ENCODE data around the gene SEPHS1.
"Not testable (repeated sequence)": the region's sequence is repeated elsewhere in the genome, so short reads cannot be mapped to it uniquely, and the experiment has no call there.

The SEPHS1 gene

GRCh38 chr10:13347500-13348156, 465 bp downstream of the SEPHS1 start:
- Mint-ChIP-seq H3K4me1 (ENCODE audit: low read depth) (peaks cover 45% of the 10 kb centered on the region), H3K9me3 (no peaks in the 10 kb centered on the region), H3K36me3 (ENCODE audit: low read depth) (peaks cover 19% of the 10 kb centered on the region), H3K27me3 (ENCODE audit: low read depth) (no peaks in the 10 kb centered on the region), H3K4me3 (no peak overlapping the region), H3K27ac (peak overlapping the region; percentile 71)
- DNase-seq (ENCODE audit: low spot score): peak; percentile 73

GRCh38 chr10:13347043-13347499, 1.0 kb downstream of the SEPHS1 start:
- H3K36me3 Mint-ChIP-seq (ENCODE audit: low read depth): peaks cover 19% of the 10 kb centered on the region
- peak overlapping the region; percentile 90 for H3K4me3 Mint-ChIP-seq
- peak overlapping the region; percentile 86 for H3K27ac Mint-ChIP-seq
- H3K9me3 Mint-ChIP-seq: no peaks in the 10 kb centered on the region
- H3K4me1 Mint-ChIP-seq (ENCODE audit: low read depth): peaks cover 41% of the 10 kb centered on the region
- H3K27me3 Mint-ChIP-seq (ENCODE audit: low read depth): no peaks in the 10 kb centered on the region
- no peak for DNase-seq (ENCODE audit: low spot score)

- Mint-ChIP-seq H3K9me3 (no peaks in the 10 kb centered on the region), H3K27me3 (ENCODE audit: low read depth) (no peaks in the 10 kb centered on the region), H3K4me3 (peak overlapping the region; percentile 90), H3K27ac (peak overlapping the region; percentile 86), H3K4me1 (ENCODE audit: low read depth) (peaks cover 35% of the 10 kb centered on the region), H3K36me3 (ENCODE audit: low read depth) (peaks cover 19% of the 10 kb centered on the region)
- no peak for DNase-seq (ENCODE audit: low spot score)
Measured at GRCh38 chr10:13346283-13347042, 1.6 kb downstream of the SEPHS1 start.

GRCh38 chr10:13340626-13341376, 7.3 kb downstream of the SEPHS1 start:
- no peak for DNase-seq (ENCODE audit: low spot score)
- Mint-ChIP-seq H3K4me1 (ENCODE audit: low read depth) (peaks cover 24% of the 10 kb centered on the region), H3K27ac (peak overlapping the region; percentile 61), H3K36me3 (ENCODE audit: low read depth) (peaks cover 41% of the 10 kb centered on the region), H3K4me3 (peak overlapping the region; percentile 57), H3K9me3 (no peaks in the 10 kb centered on the region), H3K27me3 (ENCODE audit: low read depth) (no peaks in the 10 kb centered on the region)

DNA sequence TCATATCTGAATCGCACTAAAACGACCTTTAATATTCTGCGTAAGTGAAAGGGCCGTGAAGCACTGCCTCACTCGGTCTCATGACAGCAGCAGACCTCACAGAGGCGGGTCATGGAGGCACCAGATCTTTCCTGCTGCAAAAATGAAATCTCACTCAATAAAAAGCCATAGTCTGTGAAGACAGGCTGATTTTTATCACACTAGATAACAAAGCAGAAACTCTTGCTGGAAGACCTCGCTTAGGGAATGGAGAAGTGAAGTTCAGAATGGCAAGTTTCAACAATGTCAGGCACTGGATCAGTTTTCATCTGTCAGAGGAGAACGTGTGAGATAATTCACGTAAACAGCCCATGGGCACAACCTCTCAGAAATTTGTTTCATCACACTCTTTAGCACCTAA, 8.0 kb downstream of the SEPHS1 start:
- Mint-ChIP-seq H3K27me3 (ENCODE audit: low read depth) (no peaks in the 10 kb centered on the region), H3K4me1 (ENCODE audit: low read depth) (peaks cover 20% of the 10 kb centered on the region), H3K27ac (peak overlapping the region; percentile 63), H3K4me3 (peak overlapping the region; percentile 57), H3K36me3 (ENCODE audit: low read depth) (peaks cover 37% of the 10 kb centered on the region), H3K9me3 (no peaks in the 10 kb centered on the region)
- DNase-seq (ENCODE audit: low spot score): no peak

GRCh38 chr10:13338390-13339110, 9.5 kb downstream of the SEPHS1 start:
- no peak overlapping the region for H3K27ac Mint-ChIP-seq
- no peak for DNase-seq (ENCODE audit: low spot score)
- H3K4me3 Mint-ChIP-seq: no peak overlapping the region
- H3K4me1 Mint-ChIP-seq (ENCODE audit: low read depth): peaks cover 18% of the 10 kb centered on the region
- H3K27me3 Mint-ChIP-seq (ENCODE audit: low read depth): no peaks in the 10 kb centered on the region
- H3K9me3 Mint-ChIP-seq: no peaks in the 10 kb centered on the region
- peaks cover 39% of the 10 kb centered on the region for H3K36me3 Mint-ChIP-seq (ENCODE audit: low read depth)

DNA sequence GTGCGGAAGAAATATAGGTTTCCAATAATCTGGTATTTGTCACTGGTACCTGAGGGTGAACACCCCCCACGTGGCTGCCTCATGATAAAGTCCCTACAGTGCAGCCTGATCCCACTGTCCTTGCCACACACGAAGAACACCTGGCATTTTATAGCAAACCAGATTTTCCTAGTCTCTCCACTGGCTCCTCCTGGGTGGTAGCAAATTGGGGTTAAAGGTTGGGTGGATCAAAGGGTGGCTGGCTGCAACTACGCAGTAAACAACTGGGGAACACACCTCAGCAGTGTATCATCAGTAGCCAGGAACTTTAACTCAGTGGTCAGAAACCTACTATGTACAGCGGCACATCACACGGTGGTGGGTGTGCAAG, 10.3 kb downstream of the SEPHS1 start:
- Mint-ChIP-seq H3K27me3 (ENCODE audit: low read depth) (no peaks in the 10 kb centered on the region), H3K36me3 (ENCODE audit: low read depth) (peaks cover 37% of the 10 kb centered on the region), H3K4me1 (ENCODE audit: low read depth) (peaks cover 18% of the 10 kb centered on the region), H3K9me3 (no peaks in the 10 kb centered on the region), H3K27ac (no peak overlapping the region), H3K4me3 (no peak overlapping the region)
- no peak for DNase-seq (ENCODE audit: low spot score)

DNA sequence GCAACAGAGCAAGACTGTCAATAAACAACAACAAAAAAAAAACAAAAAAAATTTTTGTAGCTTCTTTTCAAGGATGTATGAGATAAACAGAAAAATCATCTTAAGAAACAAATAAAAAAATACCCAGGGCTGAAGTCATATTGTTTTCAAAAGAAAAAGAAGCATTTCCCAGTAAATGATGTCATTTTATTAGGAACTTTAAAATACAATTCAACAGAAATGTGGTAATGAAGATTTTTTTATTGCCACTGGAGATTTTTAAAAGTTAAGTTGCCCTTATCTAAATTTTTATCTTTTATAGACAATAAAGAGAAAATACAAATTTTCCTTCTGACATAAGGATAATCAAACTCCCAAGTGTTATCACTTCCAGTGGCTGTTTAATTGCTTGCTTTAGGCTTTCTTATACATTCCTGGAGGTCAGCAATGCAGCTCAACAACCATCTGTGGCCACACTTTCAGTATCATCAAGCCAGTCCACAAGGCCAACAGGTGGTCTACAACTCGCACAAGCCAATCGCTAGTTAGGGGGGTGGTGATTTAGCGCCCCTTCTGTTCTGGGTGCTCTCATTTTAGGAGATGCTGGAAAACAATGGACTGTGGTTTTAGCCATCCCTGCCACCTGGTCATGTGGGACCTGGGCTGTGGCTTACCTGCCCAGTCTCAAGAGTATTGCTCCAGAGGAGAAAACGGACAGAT, 10.8 kb downstream of the SEPHS1 start:
- peaks cover 18% of the 10 kb centered on the region for H3K4me1 Mint-ChIP-seq (ENCODE audit: low read depth)
- H3K27ac Mint-ChIP-seq: no peak overlapping the region
- H3K4me3 Mint-ChIP-seq: no peak overlapping the region
- H3K27me3 Mint-ChIP-seq (ENCODE audit: low read depth): no peaks in the 10 kb centered on the region
- H3K9me3 Mint-ChIP-seq: no peaks in the 10 kb centered on the region
- no peak for DNase-seq (ENCODE audit: low spot score)
- H3K36me3 Mint-ChIP-seq (ENCODE audit: low read depth): peaks cover 40% of the 10 kb centered on the region

DNA sequence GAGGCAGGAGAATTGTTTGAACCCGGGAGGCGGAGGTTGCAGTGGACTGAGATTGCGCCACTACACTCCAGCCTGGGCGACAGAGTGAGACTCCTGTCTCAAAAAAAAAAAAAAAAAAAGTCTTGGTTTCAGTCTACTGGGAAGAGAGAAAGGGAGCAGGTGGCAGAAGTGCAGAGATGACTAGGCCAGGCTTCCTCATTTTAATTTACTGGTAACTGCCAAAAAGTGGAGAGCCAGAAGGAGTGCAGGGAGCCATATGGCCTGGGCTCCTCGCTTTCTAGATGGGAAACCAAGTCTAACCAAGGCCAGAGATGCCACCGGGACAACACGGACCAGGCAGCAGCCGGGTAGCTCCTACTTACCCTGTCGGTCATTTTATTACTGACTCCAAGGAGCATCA, 12.2 kb downstream of the SEPHS1 start:
- Mint-ChIP-seq H3K4me1 (ENCODE audit: low read depth) (peaks cover 16% of the 10 kb centered on the region), H3K36me3 (ENCODE audit: low read depth) (peaks cover 49% of the 10 kb centered on the region), H3K4me3 (no peak overlapping the region), H3K9me3 (no peaks in the 10 kb centered on the region), H3K27me3 (ENCODE audit: low read depth) (no peaks in the 10 kb centered on the region), H3K27ac (no peak overlapping the region)
- no peak for DNase-seq (ENCODE audit: low spot score)

DNA sequence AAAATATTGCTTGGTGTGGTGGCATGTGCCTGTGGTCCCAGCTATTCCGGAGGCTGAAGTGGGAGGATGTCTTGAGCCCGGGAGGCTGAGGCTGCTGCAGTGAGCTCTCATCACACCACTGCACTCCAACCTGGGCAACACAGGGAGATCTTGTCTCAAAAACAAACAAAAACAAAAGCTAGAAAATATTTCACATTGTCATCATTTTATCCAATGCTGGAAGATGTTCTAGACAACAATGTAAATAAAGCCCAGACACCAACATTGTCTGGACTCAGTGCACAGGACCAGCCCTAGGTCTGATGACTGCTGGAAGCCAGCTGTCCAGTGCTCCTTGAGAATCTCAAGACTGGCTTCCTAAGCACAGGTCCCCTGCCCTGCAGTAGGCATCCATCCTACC, 13.5 kb downstream of the SEPHS1 start:
- no peak overlapping the region for H3K4me3 Mint-ChIP-seq
- H3K27me3 Mint-ChIP-seq (ENCODE audit: low read depth): no peaks in the 10 kb centered on the region
- no peak overlapping the region for H3K27ac Mint-ChIP-seq
- H3K4me1 Mint-ChIP-seq (ENCODE audit: low read depth): peaks cover 7% of the 10 kb centered on the region
- H3K9me3 Mint-ChIP-seq: no peaks in the 10 kb centered on the region
- H3K36me3 Mint-ChIP-seq (ENCODE audit: low read depth): peaks cover 53% of the 10 kb centered on the region
- no peak for DNase-seq (ENCODE audit: low spot score)

DNA sequence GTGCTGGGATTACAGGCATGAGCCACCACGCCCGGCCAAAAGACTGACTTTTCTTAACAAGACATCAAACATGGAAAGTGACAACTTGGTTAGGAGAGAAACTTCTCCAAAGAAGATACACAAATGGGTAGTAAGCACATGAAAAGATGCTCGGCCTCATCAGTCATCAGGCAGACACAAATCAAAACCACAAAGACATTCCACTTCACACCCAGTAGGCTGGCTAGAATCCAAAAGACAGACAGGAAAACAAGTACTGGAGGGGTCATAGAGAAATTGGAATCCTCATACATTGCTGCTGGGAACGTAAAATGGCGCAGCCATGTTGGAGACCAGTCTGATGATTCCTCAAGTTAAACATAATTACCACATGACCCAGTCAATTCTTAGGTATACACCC, 16.4 kb downstream of the SEPHS1 start:
- no peaks in the 10 kb centered on the region for H3K4me1 Mint-ChIP-seq (ENCODE audit: low read depth)
- H3K27ac Mint-ChIP-seq: no peak overlapping the region
- H3K27me3 Mint-ChIP-seq (ENCODE audit: low read depth): no peaks in the 10 kb centered on the region
- no peak overlapping the region for H3K4me3 Mint-ChIP-seq
- no peak for DNase-seq (ENCODE audit: low spot score)
- H3K36me3 Mint-ChIP-seq (ENCODE audit: low read depth): peaks cover 53% of the 10 kb centered on the region
- no peaks in the 10 kb centered on the region for H3K9me3 Mint-ChIP-seq

DNA sequence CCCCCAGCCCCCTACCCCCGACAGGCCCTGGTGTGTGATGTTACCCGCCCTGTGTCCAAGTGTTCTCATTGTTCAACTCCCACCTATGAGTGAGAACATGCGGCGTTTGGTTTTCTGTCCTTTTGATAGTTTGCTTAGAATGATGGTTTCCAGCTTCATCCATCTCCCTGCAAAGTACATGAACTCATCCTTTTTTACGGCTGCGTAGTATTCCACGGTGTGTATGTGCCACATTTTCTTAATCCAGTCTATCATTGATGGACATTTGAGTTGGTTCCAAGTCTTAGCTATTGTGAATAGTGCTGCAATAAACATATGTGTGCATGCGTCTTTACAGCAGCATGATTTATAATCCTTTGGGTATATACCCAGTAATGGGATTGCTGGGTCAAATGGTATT, 17.1 kb downstream of the SEPHS1 start:
- not testable (repeated sequence) for H3K4me1 Mint-ChIP-seq (ENCODE audit: low read depth); H3K4me3 Mint-ChIP-seq; DNase-seq (ENCODE audit: low spot score); H3K27ac Mint-ChIP-seq; H3K27me3 Mint-ChIP-seq (ENCODE audit: low read depth); H3K9me3 Mint-ChIP-seq
- H3K36me3 Mint-ChIP-seq (ENCODE audit: low read depth): peaks cover 53% of the 10 kb centered on the region

DNA sequence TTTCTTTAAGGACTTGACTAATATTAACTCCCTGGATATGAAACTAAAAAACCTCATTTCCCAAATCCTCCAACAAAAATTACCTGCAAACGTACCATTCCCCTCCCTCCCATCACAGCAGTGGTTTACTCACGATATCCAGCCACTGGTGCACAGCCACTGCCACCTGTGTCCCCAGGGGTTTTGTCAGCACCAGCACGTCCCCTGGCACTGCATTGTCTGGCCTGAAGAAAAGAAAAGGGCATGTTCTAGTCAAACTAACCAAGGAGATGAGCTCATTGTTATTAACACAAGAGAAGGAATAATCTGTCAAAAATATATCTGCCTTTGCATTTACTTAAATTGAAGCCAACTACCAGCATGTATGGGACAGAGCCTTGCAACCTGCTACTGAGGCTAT, 18.5 kb downstream of the SEPHS1 start:
- H3K4me1 Mint-ChIP-seq (ENCODE audit: low read depth): peaks cover 2% of the 10 kb centered on the region
- H3K27me3 Mint-ChIP-seq (ENCODE audit: low read depth): no peaks in the 10 kb centered on the region
- no peak overlapping the region for H3K4me3 Mint-ChIP-seq
- H3K36me3 Mint-ChIP-seq (ENCODE audit: low read depth): peaks cover 62% of the 10 kb centered on the region
- H3K9me3 Mint-ChIP-seq: no peaks in the 10 kb centered on the region
- no peak for DNase-seq (ENCODE audit: low spot score)
- no peak overlapping the region for H3K27ac Mint-ChIP-seq
